Upper lobe of left lung (tissue), 4 donors: Measurements from ENCODE around the gene SEPTIN7.

Source experiments
- CTCF ChIP-seq, 6 experiments: fragments of 450-650 bp in 4 of 6; fragments of 200-600 bp in 2 of 6; sonication (generic) in 2 of 6; IDR thresholded peaks; one replicate each; pipeline ENCODE4 v1.5.1; 2016 to 2019; ENCODE audit warnings: antibody characterized with exemption in 6 of 6
- EP300 ChIP-seq, 4 donors: sonication (generic); formaldehyde crosslinking; IDR thresholded peaks; one replicate each; pipeline ENCODE4 v1.5.1; 2017; ENCODE audit warnings: antibody characterized with exemption in 4 of 4, control low read depth in 2 of 4
- POLR2A ChIP-seq, 4 donors: fragments of 450-650 bp; IDR thresholded peaks; one replicate each; pipeline ENCODE4 v1.5.1; 2016 to 2017; ENCODE audit warnings: antibody characterized with exemption in 4 of 4, mild to moderate bottlenecking in 2 of 4
- POLR2AphosphoS5 ChIP-seq, 2 donors: sonication (generic); formaldehyde crosslinking; IDR thresholded peaks; one replicate each; pipeline ENCODE4 v1.5.1; 2017; ENCODE audit warnings: antibody characterized with exemption in 2 of 2

DNA sequence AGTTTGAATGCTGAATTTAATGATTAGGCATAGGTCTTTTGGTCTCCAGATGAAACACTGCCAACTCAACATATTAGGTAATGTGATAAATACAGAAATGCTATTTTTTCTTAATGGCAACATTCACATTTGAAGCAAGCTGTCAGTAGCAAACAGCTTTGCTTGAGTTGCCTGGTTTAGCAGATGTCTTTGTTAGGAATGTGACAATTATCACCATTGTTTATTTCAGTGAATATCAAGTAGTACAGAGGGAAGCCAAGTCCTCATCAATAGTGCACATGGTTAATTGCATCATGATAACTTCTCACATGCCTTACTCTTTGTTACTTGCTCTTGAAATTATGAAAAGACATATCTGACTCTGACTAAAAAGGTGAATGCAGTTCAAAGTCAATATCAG is 23.7 kb upstream of the SEPTIN7 start:
- TF ChIP-seq CTCF (IDR thresholded peaks at IDR 0.05) (no peak), EP300 (IDR thresholded peaks at IDR 0.05) (no peak), POLR2AphosphoS5 (IDR thresholded peaks at IDR 0.05) (no peak), POLR2A (IDR thresholded peaks at IDR 0.05) (no peak)
